Measurements from ENCODE around the gene C17orf67.

C17orf67 gene

GRCh38 chr17:56773124-56773523, 60.6 kb downstream of the C17orf67 start:
- H3K4me3 ChIP-seq (ENCODE audit: low read depth, low read length), result no peak overlapping the region
- TF ChIP-seq, protein P1, sequence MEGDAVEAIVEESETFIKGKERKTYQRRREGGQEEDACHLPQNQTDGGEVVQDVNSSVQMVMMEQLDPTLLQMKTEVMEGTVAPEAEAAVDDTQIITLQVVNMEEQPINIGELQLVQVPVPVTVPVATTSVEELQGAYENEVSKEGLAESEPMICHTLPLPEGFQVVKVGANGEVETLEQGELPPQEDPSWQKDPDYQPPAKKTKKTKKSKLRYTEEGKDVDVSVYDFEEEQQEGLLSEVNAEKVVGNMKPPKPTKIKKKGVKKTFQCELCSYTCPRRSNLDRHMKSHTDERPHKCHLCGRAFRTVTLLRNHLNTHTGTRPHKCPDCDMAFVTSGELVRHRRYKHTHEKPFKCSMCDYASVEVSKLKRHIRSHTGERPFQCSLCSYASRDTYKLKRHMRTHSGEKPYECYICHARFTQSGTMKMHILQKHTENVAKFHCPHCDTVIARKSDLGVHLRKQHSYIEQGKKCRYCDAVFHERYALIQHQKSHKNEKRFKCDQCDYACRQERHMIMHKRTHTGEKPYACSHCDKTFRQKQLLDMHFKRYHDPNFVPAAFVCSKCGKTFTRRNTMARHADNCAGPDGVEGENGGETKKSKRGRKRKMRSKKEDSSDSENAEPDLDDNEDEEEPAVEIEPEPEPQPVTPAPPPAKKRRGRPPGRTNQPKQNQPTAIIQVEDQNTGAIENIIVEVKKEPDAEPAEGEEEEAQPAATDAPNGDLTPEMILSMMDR (IDR thresholded peaks at IDR 0.05; ENCODE audit: insufficient read depth, low read length, missing control alignments), result no peak
- CTCF ChIA-PET, result interaction anchor here (1.0 to 10.1 kb wide), 2 partner anchors 10 to 57 kb away, joined by 3 to 110 read pairs; no protein-coding TSS in a partner anchor
- DNase-seq (ENCODE audit: low read depth, low spot score), result no peak
- POLR2A ChIA-PET, result no interaction called here

GRCh38 chr17:56772442-56772841, 61.3 kb downstream of the C17orf67 start:
- TF ChIP-seq, protein P1 (IDR thresholded peaks at IDR 0.05; ENCODE audit: insufficient read depth, low read length, missing control alignments), result no peak
- ChIA-PET POLR2A (no interaction called here), CTCF (interaction anchor here (1.0 to 10.1 kb wide), 2 partner anchors 10 to 57 kb away, joined by 3 to 110 read pairs; no protein-coding TSS in a partner anchor)
- DNase-seq (ENCODE audit: low read depth, low spot score), result no peak
- H3K4me3 ChIP-seq (ENCODE audit: low read depth, low read length), result no peak overlapping the region

GRCh38 chr17:56771975-56772374, 61.7 kb downstream of the C17orf67 start:
- ChIA-PET POLR2A (no interaction called here), CTCF (interaction anchor here (1.0 to 10.1 kb wide), 2 partner anchors 11 to 56 kb away, joined by 3 to 110 read pairs; no protein-coding TSS in a partner anchor)
- TF ChIP-seq, protein P1 (IDR thresholded peaks at IDR 0.05; ENCODE audit: insufficient read depth, low read length, missing control alignments), result no peak
- no peak for DNase-seq (ENCODE audit: low read depth, low spot score)
- H3K4me3 ChIP-seq (ENCODE audit: low read depth, low read length), result no peak overlapping the region

GRCh38 chr17:56771563-56771962, 62.2 kb downstream of the C17orf67 start:
- ChIA-PET POLR2A (no interaction called here), CTCF (interaction anchor here (10.1 kb wide), 1 partner anchor 11 kb away, joined by 110 read pairs; no protein-coding TSS in a partner anchor)
- no peak overlapping the region for H3K4me3 ChIP-seq (ENCODE audit: low read depth, low read length)
- no peak for DNase-seq (ENCODE audit: low read depth, low spot score)
- TF ChIP-seq, protein P1 (IDR thresholded peaks at IDR 0.05; ENCODE audit: insufficient read depth, low read length, missing control alignments), result no peak

- no peak overlapping the region for H3K4me3 ChIP-seq (ENCODE audit: low read depth, low read length)
- no peak for DNase-seq (ENCODE audit: low read depth, low spot score)
- ChIA-PET POLR2A (no interaction called here), CTCF (interaction anchor here (10.1 kb wide), 1 partner anchor 12 kb away, joined by 110 read pairs; no protein-coding TSS in a partner anchor)
- TF ChIP-seq, protein P1 (IDR thresholded peaks at IDR 0.05; ENCODE audit: insufficient read depth, low read length, missing control alignments), result no peak
Measured at GRCh38 chr17:56770427-56770826, 63.3 kb downstream of the C17orf67 start.

DNA sequence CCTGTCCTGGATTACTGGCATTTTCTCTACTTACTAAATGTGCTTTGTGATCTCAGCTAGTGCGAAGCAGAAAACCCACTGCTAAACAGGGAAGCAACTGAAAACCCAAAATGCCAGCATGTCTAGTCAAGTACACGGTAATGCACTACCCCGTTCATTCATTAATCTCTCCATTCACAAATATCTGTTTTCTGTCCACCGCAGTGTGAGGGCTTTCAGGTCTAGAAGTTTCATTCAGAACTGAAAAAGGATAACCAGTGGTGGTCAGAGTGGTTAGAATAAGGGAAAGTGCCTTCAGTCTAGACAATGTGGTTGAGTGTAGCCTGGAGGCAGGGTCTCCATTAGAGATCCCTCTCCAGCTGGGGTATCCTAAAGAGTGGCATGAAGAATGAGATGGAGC, 68.3 kb downstream of the C17orf67 start:
- ChIA-PET CTCF (interaction anchor here (0.6 to 10.1 kb wide), 4 partner anchors 17 to 181 kb away, joined by 3 to 110 read pairs (median 3); no protein-coding TSS in a partner anchor), POLR2A (no interaction called here)
- TF ChIP-seq, protein P1 (IDR thresholded peaks at IDR 0.05; ENCODE audit: insufficient read depth, low read length, missing control alignments), result no peak
- DNase-seq (ENCODE audit: low read depth, low spot score), result no peak
- no peak overlapping the region for H3K4me3 ChIP-seq (ENCODE audit: low read depth, low read length)
